Measurements from ENCODE around the gene ASL. TPM values are rescaled to one million over a fixed set of nuclear protein-coding genes. Genes with fewer than 3 reads are reported as not detected.
"Not testable (repeated sequence)": the region's sequence is repeated elsewhere in the genome, so short reads cannot be mapped to it uniquely, and the experiment has no call there.

Gene ASL
- total RNA-seq, 2 experiments from 2014 or later: 29.5 to 31.4 TPM

DNA sequence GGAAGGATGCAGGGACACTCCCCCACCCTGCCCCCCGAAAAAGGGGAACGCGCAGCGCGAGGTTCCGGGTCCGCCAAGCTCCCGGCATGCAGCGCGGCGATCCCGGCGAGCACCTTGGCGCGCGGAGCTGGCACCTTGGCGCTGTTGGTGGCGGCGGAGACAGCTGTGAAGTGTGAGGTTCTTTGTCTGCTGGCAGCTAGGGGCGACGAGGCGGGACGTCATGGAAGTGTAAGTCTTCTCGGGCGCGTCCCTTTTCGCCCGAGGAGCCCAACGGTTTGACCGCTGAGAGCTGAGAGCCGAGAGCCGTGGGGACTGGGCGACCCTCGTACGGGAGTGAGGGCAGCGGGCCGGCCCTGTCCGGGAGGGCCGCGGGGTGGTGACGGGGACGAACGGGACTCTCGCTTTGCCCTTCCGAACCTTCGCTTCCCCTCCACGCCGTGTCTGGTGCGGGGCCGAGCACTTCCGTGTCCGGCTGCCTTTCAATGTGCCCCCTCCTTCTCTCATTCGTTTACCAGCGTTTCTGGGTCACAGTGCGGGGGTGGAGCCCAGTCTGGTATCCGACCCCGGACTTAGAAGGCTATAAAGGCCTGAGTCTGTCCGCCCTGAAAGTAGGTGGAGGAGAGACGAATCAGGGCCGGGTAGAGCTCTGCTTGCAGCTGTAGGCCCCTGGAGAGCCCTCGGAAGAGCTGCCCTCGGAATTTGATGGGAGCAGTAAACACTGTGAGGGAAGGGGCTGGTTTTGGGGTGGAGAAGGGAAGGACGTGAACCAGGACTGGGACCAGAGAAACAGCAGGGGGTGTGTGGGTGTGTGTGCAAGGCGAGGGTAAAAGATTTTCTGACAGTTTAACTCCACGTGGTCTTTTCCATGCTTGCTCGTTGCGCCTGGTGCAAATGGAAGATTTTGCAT is 39.4 kb downstream of the ASL start, which contains the start of gene CRCP:
Gene CRCP, plus strand, starts transcription at position 105 of the 907 bp plus-strand sequence. Its CDS starts 116 bp downstream, at position 221.
- ChIA-PET POLR2A (interaction anchor here (0.7 to 1.4 kb wide), 4 partner anchors 8 to 344 kb away, joined by 3 to 5 read pairs (median 4); no protein-coding TSS in a partner anchor), CTCF (no interaction called here)

DNA sequence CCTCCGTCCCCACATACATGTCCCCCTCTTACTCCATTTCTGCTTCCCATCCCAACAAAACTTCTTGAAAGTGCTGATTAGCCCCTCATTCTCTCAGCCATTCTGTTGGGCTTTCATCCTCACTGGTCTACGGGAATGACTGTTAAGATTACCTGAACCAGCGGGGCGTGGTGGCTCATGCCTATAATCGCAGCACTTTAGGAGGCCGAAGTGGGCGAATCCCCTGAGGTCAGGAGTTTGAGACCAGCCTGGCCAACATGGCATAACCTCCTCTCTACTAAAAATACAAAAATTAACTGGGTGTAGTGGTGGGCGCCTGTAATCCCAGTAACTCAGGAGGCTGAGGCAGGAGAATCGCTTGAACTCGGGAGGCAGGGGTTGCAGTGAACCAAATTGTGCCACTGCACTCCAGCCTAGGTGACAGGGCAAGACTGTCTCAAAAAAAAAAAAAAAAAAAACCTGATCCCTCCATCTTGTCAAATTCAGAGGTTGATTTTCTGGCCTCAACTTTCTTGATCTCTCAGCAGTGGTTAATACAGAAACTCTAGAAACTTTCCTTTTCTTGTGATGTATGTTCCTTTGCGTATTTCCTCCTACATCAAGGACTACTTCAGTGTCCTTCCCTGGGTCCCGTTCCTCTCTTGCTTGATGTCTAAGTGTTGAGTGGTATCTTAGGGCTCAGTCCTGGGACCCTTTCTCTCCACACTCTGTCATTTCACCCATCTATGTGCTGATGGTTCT is 41.2 kb downstream of the ASL start:
- CTCF ChIA-PET: not testable (repeated sequence)

DNA sequence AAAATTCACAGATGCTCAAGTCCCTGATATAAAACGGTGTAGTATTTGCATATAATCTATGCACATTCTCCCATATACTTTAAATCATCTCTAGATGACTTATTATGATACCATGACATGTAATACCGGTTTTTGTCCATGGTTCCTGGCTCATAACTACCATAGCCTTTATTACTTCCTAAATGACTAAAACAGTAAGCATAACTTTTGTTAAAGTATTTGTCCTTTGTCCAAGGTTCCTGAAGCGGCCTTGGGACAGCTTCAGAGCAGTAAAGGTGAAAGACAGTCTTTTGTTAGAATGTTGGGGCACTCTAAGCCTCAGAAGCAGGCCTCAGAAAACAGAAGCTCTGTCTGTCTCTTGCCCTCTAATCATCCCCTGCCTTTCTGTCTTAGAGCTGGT is 43.0 kb downstream of the ASL start:
- ChIA-PET CTCF (no interaction called here), POLR2A (no interaction called here)

More for the DNA sequence above, 41.2 kb downstream of the ASL start:
- POLR2A ChIA-PET: not testable (repeated sequence)

DNA sequence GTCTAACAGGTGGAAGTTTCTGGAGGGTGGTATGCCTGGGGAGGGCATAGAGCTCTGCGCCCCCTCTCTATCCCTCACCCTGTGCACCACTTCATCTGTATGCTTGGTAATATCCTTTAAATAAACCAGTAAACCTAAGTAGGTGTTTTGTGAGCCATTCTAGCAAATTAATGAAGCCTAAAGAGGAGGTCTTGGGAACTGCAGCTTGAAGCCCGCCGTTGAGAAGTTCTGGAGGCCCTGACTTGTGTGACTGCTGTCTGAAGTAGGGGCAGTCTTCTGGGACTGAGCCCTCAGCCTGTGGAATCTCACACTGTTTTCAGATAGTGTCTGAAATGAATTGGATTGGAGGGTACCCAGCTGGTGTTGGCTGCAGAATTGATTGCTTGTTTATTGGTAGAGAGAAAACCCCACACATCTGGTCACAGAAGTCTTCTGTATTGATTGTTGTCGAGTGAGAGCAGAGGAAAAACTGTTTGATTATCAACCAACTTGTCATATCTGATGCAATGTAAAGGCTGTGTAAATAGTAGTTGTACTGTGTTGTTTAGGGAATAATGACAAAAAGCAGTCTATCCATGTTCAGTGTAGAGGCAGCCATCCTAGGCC is 43.7 kb downstream of the ASL start:
- ChIA-PET POLR2A (no interaction called here), CTCF (no interaction called here)

DNA sequence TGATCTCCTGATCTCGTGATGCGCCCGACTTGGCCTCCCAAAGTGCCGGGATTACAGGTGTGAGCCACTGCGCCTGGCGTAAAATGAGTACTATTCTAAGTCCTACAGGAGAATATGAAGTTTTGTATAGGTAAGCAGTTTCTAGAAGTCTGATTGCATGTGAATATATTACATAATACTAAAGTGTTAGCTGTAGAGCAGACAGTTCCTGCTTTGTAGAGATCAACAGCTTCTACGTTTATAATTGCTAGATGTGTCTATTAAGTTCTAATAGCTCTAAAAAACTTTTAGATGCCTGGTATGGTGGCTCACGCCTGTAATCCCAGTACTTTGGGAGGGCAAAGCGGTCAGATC is 47.5 kb downstream of the ASL start:
- ChIA-PET CTCF (interaction anchor here (0.6 kb wide), 1 partner anchor 387 kb away, joined by 3 read pairs; no protein-coding TSS in a partner anchor), POLR2A (interaction anchor here (1.2 kb wide), 1 partner anchor 9 kb away, joined by 3 read pairs; the partner anchor contains the start of gene CRCP)

DNA sequence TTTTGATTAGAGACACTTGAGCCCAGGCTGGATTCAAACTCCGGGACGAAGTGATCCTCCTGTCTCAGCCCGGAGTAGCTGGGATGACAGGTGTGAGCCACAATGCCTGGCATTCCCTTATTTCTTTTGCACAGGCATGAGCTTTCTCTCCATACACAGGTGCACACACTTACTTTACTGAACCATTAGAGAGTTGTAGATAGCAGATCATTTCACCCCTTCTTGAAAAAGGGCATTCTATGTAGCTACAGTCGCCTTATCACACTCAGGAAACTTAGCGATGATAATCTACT is 48.9 kb downstream of the ASL start:
- POLR2A ChIA-PET, CTCF ChIA-PET: not testable (repeated sequence)

DNA sequence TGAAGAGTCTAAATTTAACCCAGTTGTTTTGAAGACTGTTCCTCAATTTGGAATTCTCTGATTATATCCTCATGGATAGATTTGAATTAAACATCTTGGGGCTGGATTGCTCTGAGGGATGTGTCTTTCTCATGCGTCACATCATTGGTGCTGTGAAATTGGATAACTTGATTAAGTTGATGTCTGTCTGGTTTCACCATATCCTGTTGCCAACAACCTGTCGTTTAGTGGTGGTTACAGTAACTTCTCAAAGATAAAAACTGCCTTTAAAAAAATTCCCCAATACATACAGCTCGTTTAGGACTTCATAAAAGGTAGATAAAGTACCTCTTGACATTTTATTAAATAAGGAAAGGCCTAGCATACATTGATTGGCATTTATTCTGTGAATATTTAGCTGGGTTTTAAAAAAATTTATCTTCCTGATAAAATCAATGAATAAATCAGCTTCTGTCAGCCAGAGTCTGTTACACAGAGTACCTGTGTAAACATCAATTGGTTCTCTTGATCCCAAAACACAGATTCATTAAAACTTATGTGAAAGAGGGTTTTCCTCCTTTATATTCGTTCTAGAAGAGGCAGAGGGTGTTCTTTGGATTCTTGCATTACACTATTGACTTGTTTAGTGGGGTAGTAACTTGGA is 49.6 kb downstream of the ASL start:
- ChIA-PET POLR2A (no interaction called here), CTCF (no interaction called here)

DNA sequence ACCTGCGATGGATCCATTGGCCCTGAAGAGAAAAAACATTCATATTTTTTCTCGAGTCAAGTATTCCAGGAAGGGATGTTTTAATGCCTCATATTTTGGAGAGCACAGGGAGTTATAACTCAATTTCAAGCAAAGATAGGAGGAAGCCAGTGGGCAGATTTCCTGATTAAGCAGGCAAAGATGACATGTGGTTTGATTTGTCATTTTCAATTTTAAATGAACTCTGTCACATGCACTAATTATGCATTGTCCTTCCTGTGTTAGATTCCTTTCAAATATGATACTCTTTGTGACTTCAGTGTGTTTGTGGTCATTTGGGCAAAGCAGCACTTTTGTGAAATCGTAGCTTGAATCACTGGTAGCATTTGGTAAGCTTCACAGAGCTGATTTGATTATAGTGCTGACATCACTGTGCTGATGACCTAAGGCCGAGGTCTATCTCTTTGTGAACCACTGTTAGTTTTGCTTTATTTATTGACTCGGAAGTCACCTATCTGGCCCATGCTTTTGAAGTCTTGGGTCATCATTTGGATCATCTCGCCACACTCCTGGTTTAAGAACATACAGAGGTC is 50.2 kb downstream of the ASL start:
- CTCF ChIA-PET, POLR2A ChIA-PET: not testable (repeated sequence)

DNA sequence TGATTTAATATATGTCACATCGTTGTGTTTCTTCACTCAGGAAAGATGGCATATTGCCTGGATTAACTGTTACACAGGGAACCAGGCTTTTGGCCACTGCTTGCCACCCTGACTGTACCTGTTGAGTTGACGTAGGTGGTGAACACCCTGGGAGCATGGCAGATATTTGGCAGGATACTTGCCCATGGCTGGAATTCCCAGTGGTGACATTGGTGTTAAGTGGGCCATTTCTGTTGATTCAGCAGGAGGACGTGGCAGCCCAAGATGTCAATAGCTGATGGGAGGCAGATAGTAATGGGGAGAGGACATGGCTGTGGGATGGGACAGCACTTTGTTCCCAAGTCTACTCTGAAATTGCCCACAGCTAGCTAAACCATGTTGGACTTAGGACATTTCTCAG is 51.6 kb downstream of the ASL start:
- POLR2A ChIA-PET, CTCF ChIA-PET: not testable (repeated sequence)

DNA sequence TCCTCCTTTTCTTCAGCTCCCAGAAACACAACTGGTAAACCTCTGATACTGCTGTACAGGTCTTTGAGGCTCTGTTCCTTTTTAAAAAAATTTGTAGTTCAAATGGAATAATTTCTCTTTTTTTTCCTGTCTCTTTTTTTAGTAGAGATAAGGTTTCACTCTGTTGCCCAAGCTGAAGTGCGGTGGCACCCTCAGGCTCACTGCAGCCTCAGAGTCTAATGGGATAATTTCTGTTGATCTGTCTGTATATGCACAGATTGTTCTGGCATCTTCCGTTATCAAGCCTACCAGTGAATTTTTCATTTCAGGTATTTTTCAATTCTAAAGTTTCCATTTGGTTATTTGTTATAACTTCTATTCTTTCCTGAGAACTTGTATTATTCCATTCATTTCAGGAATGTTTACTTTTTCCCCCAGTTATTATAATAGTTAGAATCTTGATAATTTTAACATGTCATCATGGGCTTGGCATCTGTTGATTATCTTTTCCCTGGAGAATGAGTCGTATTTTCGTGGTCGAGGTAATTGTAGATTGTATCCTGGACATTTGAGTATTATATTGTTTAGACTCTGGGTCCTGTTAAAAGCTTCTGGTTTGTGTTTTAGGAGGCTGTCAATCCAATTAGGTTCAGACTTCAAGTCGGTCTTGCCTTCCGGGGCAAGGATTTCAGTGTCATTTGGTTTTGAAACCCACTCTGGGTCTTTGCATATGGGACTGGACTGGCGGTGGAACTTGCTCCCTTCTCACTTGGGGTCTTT is 63.6 kb downstream of the ASL start:
- POLR2A ChIA-PET: no interaction called here
- CTCF ChIA-PET: interaction anchor here (0.6 kb wide), 1 partner anchor 282 kb away, joined by 3 read pairs; no protein-coding TSS in a partner anchor

DNA sequence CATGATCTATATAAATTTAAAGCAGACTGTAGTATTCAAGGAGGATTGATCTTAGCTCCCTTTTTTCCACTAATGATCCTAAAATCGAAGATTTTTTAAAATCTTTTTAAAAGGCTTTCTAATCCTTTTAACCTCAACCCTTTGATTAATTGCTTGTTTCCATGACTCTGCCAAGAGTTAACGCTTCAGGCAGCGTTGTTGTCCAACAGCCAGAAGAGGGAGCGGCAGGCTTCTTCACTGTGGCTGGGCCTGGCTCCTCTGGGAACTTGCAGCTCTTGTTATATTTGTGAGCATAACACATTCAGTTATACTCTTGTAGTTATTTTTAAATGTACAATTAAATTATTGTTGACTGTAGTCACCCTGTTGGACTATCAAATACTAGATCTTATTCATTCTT is 65.3 kb downstream of the ASL start:
- CTCF ChIA-PET: no interaction called here
- POLR2A ChIA-PET: no interaction called here

DNA sequence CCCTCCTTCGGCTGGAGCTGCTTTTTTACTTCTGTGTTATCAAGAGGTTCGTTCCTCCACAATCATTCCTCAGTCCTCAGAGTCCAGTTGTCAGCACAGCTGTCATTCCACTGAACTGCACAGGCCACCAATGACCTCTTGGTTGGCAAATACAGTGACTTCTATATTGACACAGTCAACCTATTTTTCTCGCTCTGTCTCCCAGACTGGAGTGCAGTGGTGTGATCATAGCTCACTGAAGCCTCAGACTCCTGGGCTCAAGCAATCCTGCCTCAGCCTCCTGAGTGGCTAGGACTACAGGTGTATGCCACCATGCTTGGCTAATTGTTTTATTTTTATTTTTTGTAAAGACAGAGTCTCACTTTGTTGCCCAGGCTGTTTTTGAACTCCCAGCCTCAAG is 66.7 kb downstream of the ASL start:
- CTCF ChIA-PET: no interaction called here

DNA sequence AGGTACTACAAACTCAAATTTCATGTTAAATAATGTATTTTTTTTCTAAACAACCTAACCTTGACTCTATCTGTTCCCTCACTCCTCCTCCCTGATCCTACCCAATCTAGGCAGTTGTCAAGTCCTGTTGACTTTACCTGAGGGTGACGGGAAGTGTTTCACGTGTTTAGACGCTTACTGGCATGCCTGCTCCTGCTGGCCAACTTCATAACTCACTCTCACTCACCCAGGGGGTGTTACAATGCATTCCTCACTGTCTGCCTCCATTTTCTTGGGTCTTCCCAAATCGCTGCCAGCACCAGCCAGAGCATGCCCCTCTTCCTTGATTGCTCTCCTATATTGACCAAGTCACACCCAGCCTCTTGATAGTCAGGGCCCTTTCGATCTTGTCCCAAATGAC is 67.4 kb downstream of the ASL start:
- ChIA-PET CTCF (no interaction called here), POLR2A (no interaction called here)

More for the DNA sequence above, 66.7 kb downstream of the ASL start:
- POLR2A ChIA-PET: no interaction called here

Other genes starting within 250 kb of the ASL start
- gene VKORC1L1, start 202.7 kb upstream of the ASL start, total RNA-seq: 10 to 100 TPM; 27.1 to 28.6 TPM
- gene GUSB, start 93.6 kb upstream of the ASL start, total RNA-seq: 10 to 100 TPM; 55.5 to 55.7 TPM
- 10 to 100 TPM; 30.8 to 33.7 TPM for gene CRCP, start 39.0 kb downstream of the ASL start, total RNA-seq
- gene TPST1, start 129.5 kb downstream of the ASL start, total RNA-seq: 1 to 10 TPM; 1.3 to 1.5 TPM

Data from activated CD8-positive, alpha-beta memory T cell treated with anti-CD3 and anti-CD28 coated beads for 36 hours (primary cell).